Cardiac atrium fibroblast (primary cell): ENCODE measurements around the gene GPLD1. TPM values are rescaled to one million over a fixed set of nuclear protein-coding genes. Genes with fewer than 3 reads are reported as not detected.

Experiments used
- total RNA-seq: library from RNA; depleted of rRNA; stranded (reverse); fragments of >200 nt; gene quantifications from 2 replicates; pipeline ENCODE4 v1.2.3, GENCODE V29; 2015

Gene GPLD1, protein sequence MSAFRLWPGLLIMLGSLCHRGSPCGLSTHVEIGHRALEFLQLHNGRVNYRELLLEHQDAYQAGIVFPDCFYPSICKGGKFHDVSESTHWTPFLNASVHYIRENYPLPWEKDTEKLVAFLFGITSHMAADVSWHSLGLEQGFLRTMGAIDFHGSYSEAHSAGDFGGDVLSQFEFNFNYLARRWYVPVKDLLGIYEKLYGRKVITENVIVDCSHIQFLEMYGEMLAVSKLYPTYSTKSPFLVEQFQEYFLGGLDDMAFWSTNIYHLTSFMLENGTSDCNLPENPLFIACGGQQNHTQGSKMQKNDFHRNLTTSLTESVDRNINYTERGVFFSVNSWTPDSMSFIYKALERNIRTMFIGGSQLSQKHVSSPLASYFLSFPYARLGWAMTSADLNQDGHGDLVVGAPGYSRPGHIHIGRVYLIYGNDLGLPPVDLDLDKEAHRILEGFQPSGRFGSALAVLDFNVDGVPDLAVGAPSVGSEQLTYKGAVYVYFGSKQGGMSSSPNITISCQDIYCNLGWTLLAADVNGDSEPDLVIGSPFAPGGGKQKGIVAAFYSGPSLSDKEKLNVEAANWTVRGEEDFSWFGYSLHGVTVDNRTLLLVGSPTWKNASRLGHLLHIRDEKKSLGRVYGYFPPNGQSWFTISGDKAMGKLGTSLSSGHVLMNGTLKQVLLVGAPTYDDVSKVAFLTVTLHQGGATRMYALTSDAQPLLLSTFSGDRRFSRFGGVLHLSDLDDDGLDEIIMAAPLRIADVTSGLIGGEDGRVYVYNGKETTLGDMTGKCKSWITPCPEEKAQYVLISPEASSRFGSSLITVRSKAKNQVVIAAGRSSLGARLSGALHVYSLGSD
- 1.8 TPM in 1 of 2 replicates, not detected in the other for total RNA-seq

DNA sequence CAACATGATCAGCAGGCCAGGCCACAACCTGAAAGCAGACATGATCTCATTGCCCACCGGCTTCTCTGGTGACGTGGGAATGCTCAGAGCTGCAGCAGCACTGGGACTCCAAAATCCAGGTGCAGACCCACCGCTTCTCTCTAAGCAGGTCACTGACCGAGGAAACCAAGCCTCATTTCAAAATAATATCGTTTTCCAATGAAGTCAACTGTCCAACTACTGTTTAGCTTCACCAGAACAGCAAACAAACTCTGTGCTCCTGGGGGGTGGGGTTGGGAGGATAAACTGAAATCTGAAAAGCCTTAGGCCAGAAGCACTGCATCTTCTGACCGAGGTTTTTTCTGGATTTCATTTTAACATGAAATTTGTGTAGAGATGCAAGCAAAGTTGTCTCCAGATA is at the start of gene GPLD1:
Gene GPLD1, minus strand, starts transcription at position 109 of the 400 bp plus-strand sequence. Its CDS starts 67 bp downstream, at position 42.

DNA sequence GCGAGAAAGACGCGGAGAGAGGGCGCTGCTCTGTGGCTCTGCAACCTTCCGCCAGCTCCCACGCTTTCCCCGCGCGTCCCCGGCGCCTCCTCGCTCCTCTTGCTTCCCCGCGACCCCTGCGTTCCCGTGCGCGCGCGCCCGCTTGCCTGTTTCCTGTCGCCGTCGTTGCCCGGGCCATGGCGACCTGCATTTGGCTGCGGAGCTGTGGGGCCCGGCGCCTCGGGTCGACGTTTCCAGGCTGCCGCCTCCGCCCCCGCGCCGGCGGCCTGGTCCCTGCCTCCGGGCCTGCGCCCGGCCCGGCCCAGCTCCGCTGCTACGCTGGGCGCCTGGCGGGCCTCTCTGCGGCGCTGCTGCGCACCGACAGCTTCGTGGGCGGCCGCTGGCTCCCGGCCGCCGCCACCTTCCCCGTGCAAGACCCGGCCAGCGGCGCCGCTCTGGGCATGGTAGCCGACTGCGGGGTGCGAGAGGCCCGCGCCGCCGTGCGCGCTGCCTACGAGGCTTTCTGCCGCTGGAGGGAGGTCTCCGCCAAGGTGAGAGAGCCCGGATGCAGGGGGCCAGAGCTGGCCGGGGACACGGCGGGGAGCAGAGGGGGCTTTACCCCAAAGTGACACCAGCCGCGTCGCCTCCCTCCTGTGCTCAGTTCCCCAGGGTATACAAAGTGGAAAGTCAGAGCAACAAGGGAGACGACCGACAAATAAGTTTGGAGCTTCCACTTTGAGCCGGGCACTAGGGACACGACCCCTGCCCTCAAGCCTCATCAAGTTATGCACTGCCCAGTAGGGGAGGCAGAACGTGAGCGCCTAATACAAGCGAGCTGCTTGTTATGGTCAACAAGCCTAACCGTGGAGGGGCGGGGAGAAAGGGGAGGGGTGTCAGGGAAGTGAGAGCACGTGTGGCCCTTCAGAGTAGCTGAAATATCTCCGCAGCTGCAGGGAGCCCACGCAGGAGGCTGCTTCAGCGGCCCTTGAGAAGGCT is 5.7 kb upstream of the GPLD1 start, which contains the start of gene ALDH5A1:
Gene ALDH5A1, plus strand, starts transcription at position 149 of the 975 bp plus-strand sequence. Its CDS starts 28 bp downstream, at position 177.

DNA sequence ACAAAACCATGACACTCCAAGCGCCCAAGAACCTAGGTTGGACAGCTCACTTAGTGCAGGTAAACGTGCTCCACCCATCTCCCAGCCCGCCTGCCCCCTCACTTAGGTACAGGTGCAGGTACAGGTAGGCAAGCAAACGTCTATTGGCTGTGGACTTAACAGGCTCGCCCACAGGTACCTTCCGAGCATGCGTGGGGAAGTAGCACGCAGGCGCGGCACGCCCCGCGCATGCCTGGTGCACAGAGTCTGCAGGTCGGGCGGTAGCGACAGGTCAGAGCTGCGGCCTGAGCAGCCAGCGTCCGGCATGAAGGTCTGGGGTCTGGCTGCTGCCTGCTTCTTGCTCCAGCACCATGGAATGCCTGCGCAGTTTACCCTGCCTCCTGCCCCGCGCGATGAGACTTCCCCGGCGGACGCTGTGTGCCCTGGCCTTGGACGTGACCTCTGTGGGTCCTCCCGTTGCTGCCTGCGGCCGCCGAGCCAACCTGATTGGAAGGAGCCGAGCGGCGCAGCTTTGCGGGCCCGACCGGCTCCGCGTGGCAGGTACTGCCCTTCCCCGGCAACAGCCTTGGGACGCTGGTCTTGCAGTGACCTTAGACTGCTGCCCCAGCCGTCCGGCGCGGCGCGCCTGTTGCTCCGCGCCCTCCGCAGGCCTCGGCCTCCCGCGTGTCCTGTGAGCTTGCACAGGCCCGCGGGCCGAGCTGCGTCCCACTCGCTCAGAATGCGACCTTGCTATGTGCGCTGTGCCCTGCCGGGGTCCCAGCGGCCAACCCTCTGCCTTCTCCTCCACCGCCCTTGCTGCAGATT is 86.5 kb downstream of the GPLD1 start, which contains the start of gene MRS2:
Gene MRS2, plus strand, starts transcription at position 240 of the 804 bp plus-strand sequence. Its CDS starts 111 bp downstream, at position 351.

Other genes with a start within 250 kb of the GPLD1 start
- not detected in 2 replicates for gene DCDC2, start 131.5 kb downstream of the GPLD1 start, total RNA-seq
- gene MRS2, start 86.6 kb downstream of the GPLD1 start, total RNA-seq, result 13.2 and 22.8 TPM in 2 replicates
- 1.4 and 1.6 TPM in 2 replicates for gene ALDH5A1, start 5.4 kb upstream of the GPLD1 start, total RNA-seq
- gene KIAA0319, start 156.6 kb upstream of the GPLD1 start, total RNA-seq, result not detected in 2 replicates
- gene TDP2, start 177.3 kb upstream of the GPLD1 start, total RNA-seq, result 13.4 and 16.4 TPM in 2 replicates
- 3.1 and 3.2 TPM in 2 replicates for gene ACOT13, start 177.5 kb upstream of the GPLD1 start, total RNA-seq
- gene C6orf62, start 229.6 kb upstream of the GPLD1 start, total RNA-seq, result 89.9 and 116 TPM in 2 replicates